A673 (cell line): ENCODE data around the gene POLE3. TPM values are rescaled to one million over a fixed set of nuclear protein-coding genes. Genes with fewer than 3 reads are reported as not detected.
"Not testable (repeated sequence)": the region's sequence is repeated elsewhere in the genome, so short reads cannot be mapped to it uniquely, and the experiment has no call there.

Experiments
- BruUV-seq: library from RNA; stranded (reverse); fragments of 400-500 nt; replicated peaks from 2 replicates; lab custom pipeline; 2021; lab: Mats Ljungman, UMichigan
- CTCF ChIA-PET: fragments of 300-600 bp; sonication (Branson Sonifier 250); formaldehyde crosslinking; loops from one replicate; lab custom pipeline; 2022; ENCODE audit warnings: antibody characterized with exemption; lab: Charles Lee
- POLR2A ChIA-PET: fragments of 300-600 bp; sonication (Branson Sonifier 250); formaldehyde crosslinking; loops from one replicate; lab custom pipeline; 2022; ENCODE audit warnings: antibody characterized with exemption; ENCODE audit not compliant: low non-redundant PET; lab: Charles Lee
- DNase-seq: peaks from one replicate; pipeline ENCODE4 v3.0.0-alpha.2; 2015; ENCODE audit warnings: low spot score
- H3K27ac ChIP-seq: fragments of 200-600 bp; sonication (generic); 2 replicates; pipeline ENCODE4 v1.5.1; 2016; ENCODE audit warnings: mixed run types, low read depth, mild to moderate bottlenecking, mixed read lengths, antibody characterized with exemption, low read length; ENCODE audit not compliant: poor library complexity, severe bottlenecking
- H3K27me3 ChIP-seq: fragments of 200-600 bp; sonication (generic); replicated peaks from 2 replicates; pipeline ENCODE4 v1.6.1; 2017; ENCODE audit warnings: mixed run types, low read depth, mild to moderate bottlenecking, mixed read lengths, antibody characterized with exemption, low read length; ENCODE audit not compliant: insufficient read depth, poor library complexity
- H3K36me3 ChIP-seq: fragments of 200-600 bp; sonication (generic); 2 replicates; pipeline ENCODE4 v1.6.1; 2016; ENCODE audit warnings: mixed run types, mild to moderate bottlenecking, mixed read lengths, antibody characterized with exemption, low read length; ENCODE audit not compliant: insufficient read depth, poor library complexity, severe bottlenecking
- H3K4me1 ChIP-seq: fragments of 200-600 bp; sonication (generic); 2 replicates; pipeline ENCODE4 v1.6.1; 2017; ENCODE audit warnings: mixed run types, mild to moderate bottlenecking, mixed read lengths, antibody characterized with exemption, low read length; ENCODE audit not compliant: insufficient read depth, poor library complexity, severe bottlenecking
- H3K4me3 ChIP-seq: fragments of 200-600 bp; sonication (generic); 2 replicates; pipeline ENCODE4 v1.5.1; 2016; ENCODE audit warnings: low read depth, mixed run types, mild to moderate bottlenecking, mixed read lengths, low read length; ENCODE audit not compliant: poor library complexity, severe bottlenecking
- H3K9me3 ChIP-seq: fragments of 200-600 bp; sonication (generic); 2 replicates; pipeline ENCODE4 v1.6.1; 2016; ENCODE audit warnings: mixed run types, low read depth, mild to moderate bottlenecking, mixed read lengths, antibody characterized with exemption, low read length; ENCODE audit not compliant: poor library complexity, severe bottlenecking
- CTCF ChIP-seq: fragments of 300-800, 200-600 bp; sonication (generic); conservative IDR thresholded peaks from 2 replicates; pipeline ENCODE4 v1.5.1; 2017; ENCODE audit warnings: low read depth, mild to moderate bottlenecking, antibody characterized with exemption, low read length, moderate library complexity, mixed read lengths
- EZH2 ChIP-seq: fragments of 200-600 bp; sonication (generic); IDR thresholded peaks from 2 replicates; pipeline ENCODE4 v1.6.1; 2017; ENCODE audit warnings: borderline replicate concordance, low read depth, mild to moderate bottlenecking, mixed read lengths, antibody characterized with exemption, low read length; ENCODE audit not compliant: poor library complexity, severe bottlenecking
- intact Hi-C: fragments of 100-400 bp; cut with micrococcal nuclease; formaldehyde crosslinking; loops from one replicate; pipeline ENCODE4 v1.10.0; 2022; ENCODE audit not compliant: unreplicated experiment
- total RNA-seq: library from RNA; stranded (reverse); gene quantifications from 2 replicates; pipeline ENCODE4 v1.2.3, GENCODE V29; 2021

Gene POLE3
- total RNA-seq, 1 experiment from 2014 or later = 109 TPM

- H3K9me3 ChIP-seq = no peaks in the 10 kb centered on the region
- ChIA-PET CTCF (no interaction called here), POLR2A (no interaction called here)
- H3K27me3 ChIP-seq = no peaks in the 10 kb centered on the region
- no peak overlapping the region for H3K4me3 ChIP-seq
- DNase-seq = no peak
- TF ChIP-seq CTCF (no peak), EZH2 (no peak)
- H3K4me1 ChIP-seq = no peaks in the 10 kb centered on the region
- no peak overlapping the region for H3K27ac ChIP-seq
- intact Hi-C loops = no loop called here
- BruUV-seq = no TSS peak
- H3K36me3 ChIP-seq = peaks cover 6% of the 10 kb centered on the region
These were observed 41.3 kb downstream of the POLE3 start for GRCh38 chr9:113368982-113369854.

- Histone ChIP-seq H3K9me3 (no peaks in the 10 kb centered on the region), H3K4me3 (no peak overlapping the region), H3K4me1 (no peaks in the 10 kb centered on the region), H3K36me3 (no peaks in the 10 kb centered on the region), H3K27ac (no peak overlapping the region), H3K27me3 (no peaks in the 10 kb centered on the region)
- ChIA-PET POLR2A (no interaction called here), CTCF (no interaction called here)
- TF ChIP-seq EZH2 (no peak), CTCF (no peak)
- DNase-seq = no peak
- no TSS peak for BruUV-seq
- intact Hi-C loops = no loop called here
These were observed 42.0 kb downstream of the POLE3 start for GRCh38 chr9:113368348-113368981.

GRCh38 chr9:113365652-113366051 is 44.8 kb downstream of the POLE3 start:
- CTCF ChIA-PET, H3K36me3 ChIP-seq, H3K27ac ChIP-seq, H3K4me1 ChIP-seq, DNase-seq, H3K4me3 ChIP-seq, BruUV-seq, H3K27me3 ChIP-seq, H3K9me3 ChIP-seq, intact Hi-C loops, POLR2A ChIA-PET: not testable (repeated sequence)
